Measurements from ENCODE around the gene TMEM98.

Gene TMEM98

GRCh38 chr17:32944248-32945020 is 16.5 kb downstream of the TMEM98 start:
- Histone ChIP-seq H4K20me1 (ENCODE audit: insufficient read depth, low read length, poor library complexity, severe bottlenecking) (no peaks in the 10 kb centered on the region), H3K79me2 (ENCODE audit: insufficient read depth, low read length) (no peaks in the 10 kb centered on the region), H3K4me2 (ENCODE audit: low read depth, low read length, poor library complexity, severe bottlenecking) (no peak overlapping the region), H3K9me2 (replicated peaks; ENCODE audit: low read depth, low read length) (no peaks in the 10 kb centered on the region), H3K4me3 (ENCODE audit: low read length, poor library complexity, severe bottlenecking) (no peak overlapping the region), H3K27me3 (ENCODE audit: insufficient read depth, low read length, poor library complexity, severe bottlenecking) (no peaks in the 10 kb centered on the region), H3K9ac (ENCODE audit: low read depth, low read length, poor library complexity, severe bottlenecking) (no peak overlapping the region), H3K4me1 (ENCODE audit: insufficient read depth, low read length, poor library complexity, severe bottlenecking) (no peaks in the 10 kb centered on the region), H3K9me3 (ENCODE audit: insufficient read depth, low read depth, low read length) (0 out of 2 replicates have a peak, but pooled peaks cover 4% of the 10 kb centered on the region), H2AFZ (ENCODE audit: low read length) (no peak overlapping the region), H3K36me3 (ENCODE audit: insufficient read depth, low read length) (no peaks in the 10 kb centered on the region), H3F3A (ENCODE audit: low read depth) (no peaks in the 10 kb centered on the region)
- TF ChIP-seq EZH2phosphoT487 (IDR thresholded peaks at IDR 0.05; ENCODE audit: borderline replicate concordance) (no peak), CTCF (conservative IDR thresholded peaks at IDR 0.05; ENCODE audit: low read length) (no peak)

- no peaks in the 10 kb centered on the region for H3K36me3 ChIP-seq (ENCODE audit: insufficient read depth, low read length)
- no peaks in the 10 kb centered on the region for H4K20me1 ChIP-seq (ENCODE audit: insufficient read depth, low read length, poor library complexity, severe bottlenecking)
- H3K9me2 ChIP-seq (replicated peaks; ENCODE audit: low read depth, low read length): no peaks in the 10 kb centered on the region
- no peaks in the 10 kb centered on the region for H3K9me3 ChIP-seq (ENCODE audit: insufficient read depth, low read depth, low read length)
- H2AFZ ChIP-seq (ENCODE audit: low read length): no peak overlapping the region
- H3K4me2 ChIP-seq (ENCODE audit: low read depth, low read length, poor library complexity, severe bottlenecking): no peak overlapping the region
- no peaks in the 10 kb centered on the region for H3K27me3 ChIP-seq (ENCODE audit: insufficient read depth, low read length, poor library complexity, severe bottlenecking)
- no peaks in the 10 kb centered on the region for H3F3A ChIP-seq (ENCODE audit: low read depth)
- no peaks in the 10 kb centered on the region for H3K4me1 ChIP-seq (ENCODE audit: insufficient read depth, low read length, poor library complexity, severe bottlenecking)
- H3K4me3 ChIP-seq (ENCODE audit: low read length, poor library complexity, severe bottlenecking): no peak overlapping the region
- no peaks in the 10 kb centered on the region for H3K79me2 ChIP-seq (ENCODE audit: insufficient read depth, low read length)
- H3K9ac ChIP-seq (ENCODE audit: low read depth, low read length, poor library complexity, severe bottlenecking): no peak overlapping the region
- TF ChIP-seq CTCF (conservative IDR thresholded peaks at IDR 0.05; ENCODE audit: low read length) (no peak), EZH2phosphoT487 (IDR thresholded peaks at IDR 0.05; ENCODE audit: borderline replicate concordance) (no peak)
Measured at GRCh38 chr17:32946375-32947135, 18.6 kb downstream of the TMEM98 start.

- no peaks in the 10 kb centered on the region for H3K27me3 ChIP-seq (ENCODE audit: insufficient read depth, low read length, poor library complexity, severe bottlenecking)
- no peaks in the 10 kb centered on the region for H4K20me1 ChIP-seq (ENCODE audit: insufficient read depth, low read length, poor library complexity, severe bottlenecking)
- no peak overlapping the region for H3K4me2 ChIP-seq (ENCODE audit: low read depth, low read length, poor library complexity, severe bottlenecking)
- no peaks in the 10 kb centered on the region for H3K9me3 ChIP-seq (ENCODE audit: insufficient read depth, low read depth, low read length)
- no peaks in the 10 kb centered on the region for H3K9me2 ChIP-seq (replicated peaks; ENCODE audit: low read depth, low read length)
- TF ChIP-seq EZH2phosphoT487 (IDR thresholded peaks at IDR 0.05; ENCODE audit: borderline replicate concordance) (no peak), CTCF (conservative IDR thresholded peaks at IDR 0.05; ENCODE audit: low read length) (no peak)
- H3K36me3 ChIP-seq (ENCODE audit: insufficient read depth, low read length): no peaks in the 10 kb centered on the region
- no peak overlapping the region for H3K9ac ChIP-seq (ENCODE audit: low read depth, low read length, poor library complexity, severe bottlenecking)
- no peaks in the 10 kb centered on the region for H3F3A ChIP-seq (ENCODE audit: low read depth)
- no peaks in the 10 kb centered on the region for H3K79me2 ChIP-seq (ENCODE audit: insufficient read depth, low read length)
- no peak overlapping the region for H2AFZ ChIP-seq (ENCODE audit: low read length)
- no peak overlapping the region for H3K4me3 ChIP-seq (ENCODE audit: low read length, poor library complexity, severe bottlenecking)
- no peaks in the 10 kb centered on the region for H3K4me1 ChIP-seq (ENCODE audit: insufficient read depth, low read length, poor library complexity, severe bottlenecking)
Measured at GRCh38 chr17:32947736-32948135, 19.8 kb downstream of the TMEM98 start.

All from Loucy (cell line).